Sigmoid colon (tissue), 7 donors: Measurements from ENCODE around the gene MAPT. TPM values are rescaled to one million over a fixed set of nuclear protein-coding genes. Genes with fewer than 3 reads are reported as not detected.

Experiments
- DNase-seq: peaks from one replicate; pipeline ENCODE4 v3.0.0-alpha.2; 2019
- H3K27ac ChIP-seq, 4 donors: fragments of 200-600 bp; sonication (generic); one replicate each; pipeline ENCODE4 v1.5.1; 2016 to 2019; ENCODE audit warnings: mild to moderate bottlenecking in 1 of 4
- H3K27me3 ChIP-seq, 3 donors: fragments of 200-600 bp; sonication (generic); one replicate each; pipeline ENCODE4 v1.5.1; 2019; ENCODE audit warnings: mild to moderate bottlenecking in 1 of 3
- H3K36me3 ChIP-seq, 4 donors: fragments of 200-600 bp; sonication (generic); one replicate each; pipeline ENCODE4 v1.5.1; 2016 to 2019
- H3K4me1 ChIP-seq, 4 donors: fragments of 200-600 bp; sonication (generic); one replicate each; pipeline ENCODE4 v1.5.1; 2017 to 2019
- H3K4me3 ChIP-seq, 4 donors: fragments of 200-600 bp; sonication (generic); one replicate each; pipeline ENCODE4 v1.5.1; 2017 to 2019; ENCODE audit warnings: mild to moderate bottlenecking in 2 of 4, moderate library complexity in 1 of 4
- H3K9me3 ChIP-seq, 4 donors: fragments of 200-600 bp in 3 of 4; sonication (generic) in 3 of 4; one replicate each; pipeline versions ENCODE4 v1.5.1 to v1.6.1; 2013 to 2019
- EP300 ChIP-seq, 4 donors: sonication (generic); formaldehyde crosslinking; IDR thresholded peaks; one replicate each; pipeline ENCODE4 v1.6.1; 2017; ENCODE audit warnings: antibody characterized with exemption in 4 of 4
- POLR2A ChIP-seq, 2 donors: fragments of 450-650 bp; IDR thresholded peaks; one replicate each; pipeline ENCODE4 v1.6.1; 2016; ENCODE audit warnings: antibody characterized with exemption in 2 of 2, mild to moderate bottlenecking in 2 of 2, moderate library complexity in 2 of 2
- POLR2AphosphoS5 ChIP-seq, 4 donors: sonication (generic); formaldehyde crosslinking; IDR thresholded peaks; one replicate each; pipeline ENCODE4 v1.6.1; 2017; ENCODE audit warnings: antibody characterized with exemption in 4 of 4
- WGBS, 2 donors: extraction: QIAGEN DNeasy Blood & Tissue Kit; methylation state at CpG; one replicate each; pipeline ENCODE4 v1.1.7; 2013; 5-methylcytosine and 5-hydroxymethylcytosine counted together
- intact Hi-C: fragments of 100-400 bp; cut with DNase I; formaldehyde crosslinking; loops from one replicate; pipeline ENCODE4 v1.15.1; 2023
- polyA plus RNA-seq, 3 donors: library from polyadenylated mRNA; stranded (reverse); fragments of 200-250 nt; gene quantifications; one replicate each; pipeline ENCODE4 v1.2.3, GENCODE V29; 2013
- total RNA-seq, 4 donors: library from RNA; depleted of rRNA; stranded (reverse); fragments of >200 nt; gene quantifications; one replicate each; pipeline ENCODE4 v1.1.0, GENCODE V29; 2016
- TF ChIP-seq, protein P1 (sequence below), 4 experiments: fragments of 450-650 bp in 3 of 4; fragments of 200-600 bp in 1 of 4; IDR thresholded peaks; one replicate each; pipeline ENCODE4 v1.5.1; 2016 to 2019; ENCODE audit warnings: antibody characterized with exemption in 4 of 4, mild to moderate bottlenecking in 3 of 4, moderate library complexity in 2 of 4
- donor health status: healthy with polysubstance abuse.
- donor health status: Bipolar disorder and iron deficiency.
- donor health status: healthy.

The MAPT gene
- total and polyA plus RNA-seq, 7 donors: 0.60 to 20.5 (median 10.9) TPM; not detected in 1

DNA sequence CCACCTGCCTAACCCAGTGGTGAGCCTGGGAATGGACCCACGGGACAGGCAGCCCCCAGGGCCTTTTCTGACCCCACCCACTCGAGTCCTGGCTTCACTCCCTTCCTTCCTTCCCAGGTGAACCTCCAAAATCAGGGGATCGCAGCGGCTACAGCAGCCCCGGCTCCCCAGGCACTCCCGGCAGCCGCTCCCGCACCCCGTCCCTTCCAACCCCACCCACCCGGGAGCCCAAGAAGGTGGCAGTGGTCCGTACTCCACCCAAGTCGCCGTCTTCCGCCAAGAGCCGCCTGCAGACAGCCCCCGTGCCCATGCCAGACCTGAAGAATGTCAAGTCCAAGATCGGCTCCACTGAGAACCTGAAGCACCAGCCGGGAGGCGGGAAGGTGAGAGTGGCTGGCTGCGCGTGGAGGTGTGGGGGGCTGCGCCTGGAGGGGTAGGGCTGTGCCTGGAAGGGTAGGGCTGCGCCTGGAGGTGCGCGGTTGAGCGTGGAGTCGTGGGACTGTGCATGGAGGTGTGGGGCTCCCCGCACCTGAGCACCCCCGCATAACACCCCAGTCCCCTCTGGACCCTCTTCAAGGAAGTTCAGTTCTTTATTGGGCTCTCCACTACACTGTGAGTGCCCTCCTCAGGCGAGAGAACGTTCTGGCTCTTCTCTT lies 102.1 kb downstream of the MAPT start:
- peaks cover 0 to 15% (median 0%) of the 10 kb centered on the region in 4 donors for H3K36me3 ChIP-seq
- H3K4me1 ChIP-seq: no peaks in the 10 kb centered on the region
- no peak overlapping the region for H3K27ac ChIP-seq
- WGBS, 2 donors: 84 to 85% methylated on average over 31 of the region's 31 CpGs
- DNase-seq: no peak
- no peaks in the 10 kb centered on the region for H3K9me3 ChIP-seq
- TF ChIP-seq POLR2AphosphoS5 (IDR thresholded peaks at IDR 0.05) (no peak), EP300 (IDR thresholded peaks at IDR 0.05) (no peak), POLR2A (IDR thresholded peaks at IDR 0.05) (no peak)
- TF ChIP-seq, protein P1, sequence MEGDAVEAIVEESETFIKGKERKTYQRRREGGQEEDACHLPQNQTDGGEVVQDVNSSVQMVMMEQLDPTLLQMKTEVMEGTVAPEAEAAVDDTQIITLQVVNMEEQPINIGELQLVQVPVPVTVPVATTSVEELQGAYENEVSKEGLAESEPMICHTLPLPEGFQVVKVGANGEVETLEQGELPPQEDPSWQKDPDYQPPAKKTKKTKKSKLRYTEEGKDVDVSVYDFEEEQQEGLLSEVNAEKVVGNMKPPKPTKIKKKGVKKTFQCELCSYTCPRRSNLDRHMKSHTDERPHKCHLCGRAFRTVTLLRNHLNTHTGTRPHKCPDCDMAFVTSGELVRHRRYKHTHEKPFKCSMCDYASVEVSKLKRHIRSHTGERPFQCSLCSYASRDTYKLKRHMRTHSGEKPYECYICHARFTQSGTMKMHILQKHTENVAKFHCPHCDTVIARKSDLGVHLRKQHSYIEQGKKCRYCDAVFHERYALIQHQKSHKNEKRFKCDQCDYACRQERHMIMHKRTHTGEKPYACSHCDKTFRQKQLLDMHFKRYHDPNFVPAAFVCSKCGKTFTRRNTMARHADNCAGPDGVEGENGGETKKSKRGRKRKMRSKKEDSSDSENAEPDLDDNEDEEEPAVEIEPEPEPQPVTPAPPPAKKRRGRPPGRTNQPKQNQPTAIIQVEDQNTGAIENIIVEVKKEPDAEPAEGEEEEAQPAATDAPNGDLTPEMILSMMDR (IDR thresholded peaks at IDR 0.05): no peak
- intact Hi-C loops: no loop called here
- H3K4me3 ChIP-seq: no peak overlapping the region
- no peaks in the 10 kb centered on the region for H3K27me3 ChIP-seq

DNA sequence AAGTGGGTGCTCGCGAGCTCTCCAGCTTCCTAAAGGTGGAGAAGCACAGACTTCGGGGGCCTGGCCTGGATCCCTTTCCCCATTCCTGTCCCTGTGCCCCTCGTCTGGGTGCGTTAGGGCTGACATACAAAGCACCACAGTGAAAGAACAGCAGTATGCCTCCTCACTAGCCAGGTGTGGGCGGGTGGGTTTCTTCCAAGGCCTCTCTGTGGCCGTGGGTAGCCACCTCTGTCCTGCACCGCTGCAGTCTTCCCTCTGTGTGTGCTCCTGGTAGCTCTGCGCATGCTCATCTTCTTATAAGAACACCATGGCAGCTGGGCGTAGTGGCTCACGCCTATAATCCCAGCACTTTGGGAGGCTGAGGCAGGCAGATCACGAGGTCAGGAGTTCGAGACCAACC lies 102.8 kb downstream of the MAPT start:
- no peak for TF ChIP-seq EP300 (IDR thresholded peaks at IDR 0.05)
- TF ChIP-seq POLR2A (IDR thresholded peaks at IDR 0.05): no peak
- TF ChIP-seq, protein P1 (IDR thresholded peaks at IDR 0.05): no peak
- no peak for TF ChIP-seq POLR2AphosphoS5 (IDR thresholded peaks at IDR 0.05)
- H3K4me1 ChIP-seq: no peaks in the 10 kb centered on the region
- 88 to 89% methylated on average over 13 of the region's 13 CpGs for WGBS, 2 donors
- H3K4me3 ChIP-seq: no peak overlapping the region
- intact Hi-C loops: no loop called here
- DNase-seq: no peak
- peaks cover 0 to 14% (median 0%) of the 10 kb centered on the region in 4 donors for H3K36me3 ChIP-seq
- H3K27ac ChIP-seq: no peak overlapping the region
- no peaks in the 10 kb centered on the region for H3K9me3 ChIP-seq
- H3K27me3 ChIP-seq: no peaks in the 10 kb centered on the region

DNA sequence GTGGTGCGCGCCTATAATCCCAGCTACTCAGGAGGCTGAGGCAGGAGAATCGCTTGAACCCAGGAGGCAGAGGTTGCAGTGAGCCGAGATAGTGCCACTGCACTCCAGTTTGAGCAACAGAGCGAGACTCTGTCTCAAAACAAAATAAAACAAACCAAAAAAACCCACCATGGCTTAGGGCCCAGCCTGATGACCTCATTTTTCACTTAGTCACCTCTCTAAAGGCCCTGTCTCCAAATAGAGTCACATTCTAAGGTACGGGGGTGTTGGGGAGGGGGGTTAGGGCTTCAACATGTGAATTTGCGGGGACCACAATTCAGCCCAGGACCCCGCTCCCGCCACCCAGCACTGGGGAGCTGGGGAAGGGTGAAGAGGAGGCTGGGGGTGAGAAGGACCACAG lies 103.3 kb downstream of the MAPT start:
- WGBS, 2 donors: 90 to 93% methylated on average over 9 of the region's 9 CpGs

DNA sequence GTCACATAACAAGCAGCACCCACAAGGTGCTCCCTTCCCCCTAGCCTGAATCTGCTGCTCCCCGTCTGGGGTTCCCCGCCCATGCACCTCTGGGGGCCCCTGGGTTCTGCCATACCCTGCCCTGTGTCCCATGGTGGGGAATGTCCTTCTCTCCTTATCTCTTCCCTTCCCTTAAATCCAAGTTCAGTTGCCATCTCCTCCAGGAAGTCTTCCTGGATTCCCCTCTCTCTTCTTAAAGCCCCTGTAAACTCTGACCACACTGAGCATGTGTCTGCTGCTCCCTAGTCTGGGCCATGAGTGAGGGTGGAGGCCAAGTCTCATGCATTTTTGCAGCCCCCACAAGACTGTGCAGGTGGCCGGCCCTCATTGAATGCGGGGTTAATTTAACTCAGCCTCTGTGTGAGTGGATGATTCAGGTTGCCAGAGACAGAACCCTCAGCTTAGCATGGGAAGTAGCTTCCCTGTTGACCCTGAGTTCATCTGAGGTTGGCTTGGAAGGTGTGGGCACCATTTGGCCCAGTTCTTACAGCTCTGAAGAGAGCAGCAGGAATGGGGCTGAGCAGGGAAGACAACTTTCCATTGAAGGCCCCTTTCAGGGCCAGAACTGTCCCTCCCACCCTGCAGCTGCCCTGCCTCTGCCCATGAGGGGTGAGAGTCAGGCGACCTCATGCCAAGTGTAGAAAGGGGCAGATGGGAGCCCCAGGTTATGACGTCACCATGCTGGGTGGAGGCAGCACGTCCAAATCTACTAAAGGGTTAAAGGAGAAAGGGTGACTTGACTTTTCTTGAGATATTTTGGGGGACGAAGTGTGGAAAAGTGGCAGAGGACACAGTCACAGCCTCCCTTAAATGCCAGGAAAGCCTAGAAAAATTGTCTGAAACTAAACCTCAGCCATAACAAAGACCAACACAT lies 104.9 kb downstream of the MAPT start, which contains the start of gene STH:
STH (plus strand) TSS at position 264 of the 913 bp plus-strand sequence; CDS start at position 294, 30 bp downstream.
- WGBS, 2 donors: 84 to 86% methylated on average over 8 of the region's 8 CpGs
- no peaks in the 10 kb centered on the region for H3K27me3 ChIP-seq
- H3K36me3 ChIP-seq: peaks cover 0 to 11% (median 0%) of the 10 kb centered on the region in 4 donors
- H3K4me3 ChIP-seq: no peak within 1 kb of the TSS
- H3K27ac ChIP-seq: no peak within 1 kb of the TSS
- DNase-seq: no peak
- intact Hi-C loops: no loop called here
- TF ChIP-seq EP300 (IDR thresholded peaks at IDR 0.05) (no peak), POLR2A (IDR thresholded peaks at IDR 0.05) (no peak), POLR2AphosphoS5 (IDR thresholded peaks at IDR 0.05) (no peak)
- TF ChIP-seq, protein P1 (IDR thresholded peaks at IDR 0.05): no peak
- H3K9me3 ChIP-seq: no peaks in the 10 kb centered on the region
- peaks cover 0 to 16% (median 8%) of the 10 kb centered on the region in 4 donors for H3K4me1 ChIP-seq

More for the DNA sequence above, 103.3 kb downstream of the MAPT start:
- H3K9me3 ChIP-seq: no peaks in the 10 kb centered on the region
- intact Hi-C loops: no loop called here
- no peak for TF ChIP-seq POLR2AphosphoS5 (IDR thresholded peaks at IDR 0.05)
- peaks cover 0 to under 1% (median 0%) of the 10 kb centered on the region in 4 donors for H3K4me1 ChIP-seq
- H3K27me3 ChIP-seq: no peaks in the 10 kb centered on the region
- H3K4me3 ChIP-seq: no peak overlapping the region
- no peak for DNase-seq
- H3K27ac ChIP-seq: no peak overlapping the region
- H3K36me3 ChIP-seq: peaks cover 0 to 11% (median 0%) of the 10 kb centered on the region in 4 donors

DNA sequence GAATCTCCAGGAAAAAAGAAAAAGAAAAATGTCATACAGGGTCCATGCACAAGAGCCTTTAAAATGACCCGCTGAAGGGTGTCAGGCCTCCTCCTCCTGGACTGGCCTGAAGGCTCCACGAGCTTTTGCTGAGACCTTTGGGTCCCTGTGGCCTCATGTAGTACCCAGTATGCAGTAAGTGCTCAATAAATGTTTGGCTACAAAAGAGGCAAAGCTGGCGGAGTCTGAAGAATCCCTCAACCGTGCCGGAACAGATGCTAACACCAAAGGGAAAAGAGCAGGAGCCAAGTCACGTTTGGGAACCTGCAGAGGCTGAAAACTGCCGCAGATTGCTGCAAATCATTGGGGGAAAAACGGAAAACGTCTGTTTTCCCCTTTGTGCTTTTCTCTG lies 105.5 kb downstream of the MAPT start:
- Histone ChIP-seq H3K27ac (no peak overlapping the region), H3K9me3 (no peaks in the 10 kb centered on the region), H3K4me3 (no peak overlapping the region), H3K27me3 (no peaks in the 10 kb centered on the region), H3K36me3 (peaks cover 0 to 11% (median 0%) of the 10 kb centered on the region in 4 donors), H3K4me1 (peaks cover 0 to 19% (median 8%) of the 10 kb centered on the region in 4 donors)
- no peak for DNase-seq
- intact Hi-C loops: loop anchor here (10.0 kb wide), 1 partner anchor 285 kb away; no protein-coding TSS in a partner anchor
- WGBS, 2 donors: 87 to 89% methylated on average over 9 of the region's 9 CpGs
- TF ChIP-seq, protein P1 (IDR thresholded peaks at IDR 0.05): no peak
- TF ChIP-seq EP300 (IDR thresholded peaks at IDR 0.05): no peak
- no peak for TF ChIP-seq POLR2AphosphoS5 (IDR thresholded peaks at IDR 0.05)
- no peak for TF ChIP-seq POLR2A (IDR thresholded peaks at IDR 0.05)
